ENCODE measurements around the gene GIT1.

GIT1 gene

GRCh38 chr17:29589524-29590410 lies at the start of gene GIT1:
GIT1 (minus strand) TSS chr17:29589648; CDS start chr17:29589378, 270 bp downstream.
- TF ChIP-seq POLR2A (IDR thresholded peaks at IDR 0.05; ENCODE audit: low read length): no peak
- TF ChIP-seq GATA1 (IDR thresholded peaks at IDR 0.05; ENCODE audit: low read depth, low read length): no peak
- peak; percentile 85 to 89 for DNase-seq

GRCh38 chr17:29633886-29634285 lies 44.4 kb upstream of the GIT1 start:
- DNase-seq: no peak
- TF ChIP-seq GATA1 (IDR thresholded peaks at IDR 0.05; ENCODE audit: low read depth, low read length) (no peak), POLR2A (IDR thresholded peaks at IDR 0.05; ENCODE audit: low read length) (no peak)

GRCh38 chr17:29630630-29631193 lies 41.3 kb upstream of the GIT1 start:
- no peak for DNase-seq
- TF ChIP-seq POLR2A (IDR thresholded peaks at IDR 0.05; ENCODE audit: low read length): no peak
- TF ChIP-seq GATA1 (IDR thresholded peaks at IDR 0.05; ENCODE audit: low read depth, low read length): no peak

GRCh38 chr17:29629839-29630238 lies 40.4 kb upstream of the GIT1 start:
- TF ChIP-seq GATA1 (IDR thresholded peaks at IDR 0.05; ENCODE audit: low read depth, low read length) (no peak), POLR2A (IDR thresholded peaks at IDR 0.05; ENCODE audit: low read length) (no peak)
- DNase-seq: no peak

GRCh38 chr17:29628644-29629043 lies 39.2 kb upstream of the GIT1 start:
- DNase-seq: no peak
- TF ChIP-seq POLR2A (IDR thresholded peaks at IDR 0.05; ENCODE audit: low read length) (no peak), GATA1 (IDR thresholded peaks at IDR 0.05; ENCODE audit: low read depth, low read length) (no peak)

- TF ChIP-seq GATA1 (IDR thresholded peaks at IDR 0.05; ENCODE audit: low read depth, low read length) (no peak), POLR2A (IDR thresholded peaks at IDR 0.05; ENCODE audit: low read length) (no peak)
- DNase-seq: no peak
Measured at GRCh38 chr17:29627951-29628350, 38.5 kb upstream of the GIT1 start.

GRCh38 chr17:29625037-29625750 lies 35.7 kb upstream of the GIT1 start:
- TF ChIP-seq POLR2A (IDR thresholded peaks at IDR 0.05; ENCODE audit: low read length): no peak
- TF ChIP-seq GATA1 (IDR thresholded peaks at IDR 0.05; ENCODE audit: low read depth, low read length): no peak
- DNase-seq: no peak

GRCh38 chr17:29624586-29624985 lies 35.1 kb upstream of the GIT1 start:
- DNase-seq: no peak
- TF ChIP-seq POLR2A (IDR thresholded peaks at IDR 0.05; ENCODE audit: low read length): no peak
- no peak for TF ChIP-seq GATA1 (IDR thresholded peaks at IDR 0.05; ENCODE audit: low read depth, low read length)

- no peak for DNase-seq
- TF ChIP-seq GATA1 (IDR thresholded peaks at IDR 0.05; ENCODE audit: low read depth, low read length) (no peak), POLR2A (IDR thresholded peaks at IDR 0.05; ENCODE audit: low read length) (no peak)
Measured at GRCh38 chr17:29623283-29623647, 33.8 kb upstream of the GIT1 start.

GRCh38 chr17:29622337-29623282 lies 33.2 kb upstream of the GIT1 start, which contains the start of gene CORO6:
CORO6 (minus strand) TSS chr17:29622912; CDS start chr17:29621421, 1,491 bp downstream.
- peak; percentile 63 to 72 for DNase-seq
- no peak for TF ChIP-seq GATA1 (IDR thresholded peaks at IDR 0.05; ENCODE audit: low read depth, low read length)
- TF ChIP-seq POLR2A (IDR thresholded peaks at IDR 0.05; ENCODE audit: low read length): no peak

- no peak for TF ChIP-seq POLR2A (IDR thresholded peaks at IDR 0.05; ENCODE audit: low read length)
- TF ChIP-seq GATA1 (IDR thresholded peaks at IDR 0.05; ENCODE audit: low read depth, low read length): no peak
- no peak for DNase-seq
Measured at GRCh38 chr17:29621751-29622194, 32.3 kb upstream of the GIT1 start.

GRCh38 chr17:29620779-29621500 lies 31.5 kb upstream of the GIT1 start:
- TF ChIP-seq GATA1 (IDR thresholded peaks at IDR 0.05; ENCODE audit: low read depth, low read length) (no peak), POLR2A (IDR thresholded peaks at IDR 0.05; ENCODE audit: low read length) (no peak)
- no peak for DNase-seq
